ENCODE results near the gene KCNK6.
A peak's percentile ranks its signal among the peaks of the same experiment; 100 is the strongest.
"Not testable (repeated sequence)": the region's sequence is repeated elsewhere in the genome, so short reads cannot be mapped to it uniquely, and the experiment has no call there.

Gene KCNK6

GRCh38 chr19:38360839-38361631 lies 41.4 kb downstream of the KCNK6 start:
- TF ChIP-seq CTCF (IDR thresholded peaks at IDR 0.05; ENCODE audit: insufficient read depth, low read depth, low read length, missing control alignments): no peak
- DNase-seq (ENCODE audit: low read depth): no peak
- peak overlapping the region; percentile 60 for H3K4me3 ChIP-seq (ENCODE audit: low read length)

- H3K4me3 ChIP-seq (ENCODE audit: low read length): peak overlapping the region; percentile 60
- peak; percentile 26 for TF ChIP-seq CTCF (IDR thresholded peaks at IDR 0.05; ENCODE audit: insufficient read depth, low read depth, low read length, missing control alignments)
- DNase-seq (ENCODE audit: low read depth): peak; percentile 90
Observed at GRCh38 chr19:38361633-38362075, 42.0 kb downstream of the KCNK6 start.

- peak overlapping the region; percentile 60 for H3K4me3 ChIP-seq (ENCODE audit: low read length)
- peak; percentile 78 for DNase-seq (ENCODE audit: low read depth)
- TF ChIP-seq CTCF (IDR thresholded peaks at IDR 0.05; ENCODE audit: insufficient read depth, low read depth, low read length, missing control alignments): no peak
Observed at GRCh38 chr19:38362076-38362945, 42.7 kb downstream of the KCNK6 start.

GRCh38 chr19:38362946-38363688 lies 43.5 kb downstream of the KCNK6 start:
- not testable (repeated sequence) for DNase-seq (ENCODE audit: low read depth); H3K4me3 ChIP-seq (ENCODE audit: low read length)

- no peak overlapping the region for H3K4me3 ChIP-seq (ENCODE audit: low read length)
- no peak for DNase-seq (ENCODE audit: low read depth)
- no peak for TF ChIP-seq CTCF (IDR thresholded peaks at IDR 0.05; ENCODE audit: insufficient read depth, low read depth, low read length, missing control alignments)
Observed at GRCh38 chr19:38367041-38367440, 47.4 kb downstream of the KCNK6 start.

GRCh38 chr19:38369584-38369983 lies 49.9 kb downstream of the KCNK6 start:
- no peak overlapping the region for H3K4me3 ChIP-seq (ENCODE audit: low read length)
- TF ChIP-seq CTCF (IDR thresholded peaks at IDR 0.05; ENCODE audit: insufficient read depth, low read depth, low read length, missing control alignments): no peak
- DNase-seq (ENCODE audit: low read depth): no peak

GRCh38 chr19:38370299-38370698 lies 50.7 kb downstream of the KCNK6 start:
- TF ChIP-seq CTCF (IDR thresholded peaks at IDR 0.05; ENCODE audit: insufficient read depth, low read depth, low read length, missing control alignments): no peak
- no peak overlapping the region for H3K4me3 ChIP-seq (ENCODE audit: low read length)
- no peak for DNase-seq (ENCODE audit: low read depth)
